NK-92 (cell line): ENCODE data around the gene NPTXR.

ENCODE experiments used
- DNase-seq: peaks from one replicate; lab custom pipeline; 2025; ENCODE audit not compliant: unreplicated experiment; lab: John Stamatoyannopoulos, UW

The NPTXR gene

GRCh38 chr22:38853196-38853651, 9.4 kb upstream of the NPTXR start:
- no peak for DNase-seq

- DNase-seq, result no peak
Measured at GRCh38 chr22:38852522-38852921, 8.7 kb upstream of the NPTXR start.

- DNase-seq, result no peak
Measured at GRCh38 chr22:38850941-38851849, 7.4 kb upstream of the NPTXR start.

GRCh38 chr22:38850399-38850798, 6.6 kb upstream of the NPTXR start:
- no peak for DNase-seq

- no peak for DNase-seq
Measured at GRCh38 chr22:38849811-38850210, 6.0 kb upstream of the NPTXR start.

- no peak for DNase-seq
Measured at GRCh38 chr22:38846412-38846811, 2.6 kb upstream of the NPTXR start.

- no peak for DNase-seq
Measured at GRCh38 chr22:38845004-38845740, 1.3 kb upstream of the NPTXR start.

- no peak for DNase-seq
Measured at GRCh38 chr22:38844315-38845003, 631 bp upstream of the NPTXR start.

GRCh38 chr22:38843201-38843656, 599 bp downstream of the NPTXR start:
- no peak for DNase-seq

GRCh38 chr22:38842512-38843200, 1.2 kb downstream of the NPTXR start:
- DNase-seq, result no peak

- no peak for DNase-seq
Measured at GRCh38 chr22:38841635-38842034, 2.2 kb downstream of the NPTXR start.

GRCh38 chr22:38841211-38841610, 2.6 kb downstream of the NPTXR start:
- no peak for DNase-seq

- DNase-seq, result no peak
Measured at GRCh38 chr22:38840129-38840528, 3.7 kb downstream of the NPTXR start.

GRCh38 chr22:38839686-38840085, 4.1 kb downstream of the NPTXR start:
- no peak for DNase-seq

- DNase-seq, result no peak
Measured at GRCh38 chr22:38837414-38837928, 6.4 kb downstream of the NPTXR start.

- no peak for DNase-seq
Measured at GRCh38 chr22:38835888-38836301, 7.9 kb downstream of the NPTXR start.

- no peak for DNase-seq
Measured at GRCh38 chr22:38834991-38835390, 8.8 kb downstream of the NPTXR start.

- DNase-seq, result no peak
Measured at GRCh38 chr22:38834215-38834953, 9.4 kb downstream of the NPTXR start.

- DNase-seq, result no peak
Measured at GRCh38 chr22:38833061-38833460, 10.8 kb downstream of the NPTXR start.
